Skeletal muscle satellite cell (primary cell): ENCODE measurements around the gene WNT11. TPM values are rescaled to one million over a fixed set of nuclear protein-coding genes. Genes with fewer than 3 reads are reported as not detected.

Source experiments
- H3K27me3 ChIP-seq: 2 replicates; pipeline ENCODE4 v1.7.0; 2013; ENCODE audit warnings: low read length; ENCODE audit not compliant: control insufficient read depth, insufficient read depth
- H3K36me3 ChIP-seq: 2 replicates; pipeline ENCODE4 v1.7.0; 2013; ENCODE audit warnings: mild to moderate bottlenecking, control low read depth, low read length; ENCODE audit not compliant: insufficient read depth
- H3K4me1 ChIP-seq: 2 replicates; pipeline ENCODE4 v1.7.0; 2013; ENCODE audit warnings: low read length; ENCODE audit not compliant: control insufficient read depth, insufficient read depth
- H3K4me2 ChIP-seq: 2 replicates; pipeline ENCODE4 v1.7.0; 2013; ENCODE audit warnings: mild to moderate bottlenecking, low read length
- H3K4me3 ChIP-seq: 2 replicates; pipeline ENCODE4 v1.7.0; 2013; ENCODE audit warnings: low read length
- H3K9ac ChIP-seq: 2 replicates; pipeline ENCODE4 v1.7.0; 2013; ENCODE audit warnings: mild to moderate bottlenecking, low read depth, low read length, moderate library complexity
- H3K9me3 ChIP-seq: replicated peaks from 2 replicates; pipeline ENCODE4 v1.7.0; 2013; ENCODE audit warnings: mild to moderate bottlenecking, control low read depth, low read length
- total RNA-seq: library from RNA; depleted of rRNA; stranded (reverse); fragments of >200 nt; gene quantifications from 2 replicates; pipeline ENCODE4 v1.2.3, GENCODE V29; 2012; rRNA removed

The WNT11 gene
- total RNA-seq, result under 0.01 and 0.87 TPM in 2 replicates

GRCh38 chr11:76206327-76207081 is at the start of gene WNT11:
Gene WNT11, minus strand, starts transcription at chr11:76206502. Its CDS starts 95 bp downstream, at chr11:76206407.
- peak within 1 kb of the TSS; percentile 95 for H3K4me2 ChIP-seq
- peaks cover 78% of the 10 kb centered on the region for H3K27me3 ChIP-seq
- H3K36me3 ChIP-seq, result no peaks in the 10 kb centered on the region
- H3K4me3 ChIP-seq, result peak within 1 kb of the TSS; percentile 75
- H3K4me1 ChIP-seq, result peaks cover 37% of the 10 kb centered on the region
- no peaks in the 10 kb centered on the region for H3K9me3 ChIP-seq
- peak within 1 kb of the TSS; percentile 22 for H3K9ac ChIP-seq

- H3K36me3 ChIP-seq, result no peaks in the 10 kb centered on the region
These were observed 47.1 kb upstream of the WNT11 start for GRCh38 chr11:76253416-76253815.

GRCh38 chr11:76252631-76253070 is 46.3 kb upstream of the WNT11 start:
- H3K9ac ChIP-seq, result no peak overlapping the region
- H3K4me2 ChIP-seq, result no peak overlapping the region
- H3K36me3 ChIP-seq, result no peaks in the 10 kb centered on the region
- no peak overlapping the region for H3K4me3 ChIP-seq
- peaks cover 9% of the 10 kb centered on the region for H3K9me3 ChIP-seq
- H3K4me1 ChIP-seq, result no peaks in the 10 kb centered on the region
- H3K27me3 ChIP-seq, result peaks cover 74% of the 10 kb centered on the region

More at GRCh38 chr11:76253416-76253815, 47.1 kb upstream of the WNT11 start:
- Histone ChIP-seq H3K9ac (no peak overlapping the region), H3K27me3 (peaks cover 78% of the 10 kb centered on the region), H3K4me2 (no peak overlapping the region), H3K4me3 (no peak overlapping the region), H3K4me1 (no peaks in the 10 kb centered on the region), H3K9me3 (peaks cover 9% of the 10 kb centered on the region)

GRCh38 chr11:76251576-76251975 is 45.3 kb upstream of the WNT11 start:
- Histone ChIP-seq H3K27me3 (peaks cover 67% of the 10 kb centered on the region), H3K9ac (no peak overlapping the region), H3K4me2 (no peak overlapping the region), H3K4me3 (no peak overlapping the region), H3K4me1 (no peaks in the 10 kb centered on the region), H3K36me3 (no peaks in the 10 kb centered on the region), H3K9me3 (peaks cover 9% of the 10 kb centered on the region)

- H3K36me3 ChIP-seq, result no peaks in the 10 kb centered on the region
- no peak overlapping the region for H3K4me2 ChIP-seq
- H3K9ac ChIP-seq, result no peak overlapping the region
- peaks cover 9% of the 10 kb centered on the region for H3K9me3 ChIP-seq
- H3K4me1 ChIP-seq, result no peaks in the 10 kb centered on the region
- peaks cover 66% of the 10 kb centered on the region for H3K27me3 ChIP-seq
- no peak overlapping the region for H3K4me3 ChIP-seq
These were observed 44.9 kb upstream of the WNT11 start for GRCh38 chr11:76251226-76251575.

- no peaks in the 10 kb centered on the region for H3K4me1 ChIP-seq
- H3K4me2 ChIP-seq, result no peak overlapping the region
- H3K27me3 ChIP-seq, result peaks cover 69% of the 10 kb centered on the region
- no peak overlapping the region for H3K9ac ChIP-seq
- peaks cover 9% of the 10 kb centered on the region for H3K9me3 ChIP-seq
- H3K4me3 ChIP-seq, result no peak overlapping the region
- H3K36me3 ChIP-seq, result no peaks in the 10 kb centered on the region
These were observed 44.4 kb upstream of the WNT11 start for GRCh38 chr11:76250520-76251225.

- Histone ChIP-seq H3K4me3 (no peak overlapping the region), H3K4me2 (no peak overlapping the region), H3K27me3 (peaks cover 73% of the 10 kb centered on the region), H3K4me1 (no peaks in the 10 kb centered on the region), H3K9ac (no peak overlapping the region), H3K36me3 (no peaks in the 10 kb centered on the region), H3K9me3 (peaks cover 9% of the 10 kb centered on the region)
These were observed 43.0 kb upstream of the WNT11 start for GRCh38 chr11:76249195-76249741.

- Histone ChIP-seq H3K4me3 (no peak overlapping the region), H3K9me3 (peaks cover 9% of the 10 kb centered on the region), H3K27me3 (peaks cover 71% of the 10 kb centered on the region), H3K4me2 (no peak overlapping the region), H3K4me1 (no peaks in the 10 kb centered on the region), H3K36me3 (no peaks in the 10 kb centered on the region), H3K9ac (no peak overlapping the region)
These were observed 41.9 kb upstream of the WNT11 start for GRCh38 chr11:76248210-76248609.

- H3K27me3 ChIP-seq, result peaks cover 69% of the 10 kb centered on the region
- H3K4me1 ChIP-seq, result no peaks in the 10 kb centered on the region
- H3K9me3 ChIP-seq, result peaks cover 9% of the 10 kb centered on the region
- H3K4me3 ChIP-seq, result no peak overlapping the region
- H3K36me3 ChIP-seq, result no peaks in the 10 kb centered on the region
- H3K4me2 ChIP-seq, result no peak overlapping the region
- no peak overlapping the region for H3K9ac ChIP-seq
These were observed 40.8 kb upstream of the WNT11 start for GRCh38 chr11:76247091-76247490.

- H3K9ac ChIP-seq, result no peak overlapping the region
- H3K4me2 ChIP-seq, result no peak overlapping the region
- H3K36me3 ChIP-seq, result no peaks in the 10 kb centered on the region
- H3K27me3 ChIP-seq, result peaks cover 62% of the 10 kb centered on the region
- H3K4me1 ChIP-seq, result no peaks in the 10 kb centered on the region
- H3K4me3 ChIP-seq, result no peak overlapping the region
- H3K9me3 ChIP-seq, result peaks cover 9% of the 10 kb centered on the region
These were observed 40.1 kb upstream of the WNT11 start for GRCh38 chr11:76246271-76246933.

- Histone ChIP-seq H3K9me3 (peaks cover 9% of the 10 kb centered on the region), H3K4me2 (no peak overlapping the region), H3K4me3 (no peak overlapping the region), H3K4me1 (no peaks in the 10 kb centered on the region), H3K27me3 (peaks cover 55% of the 10 kb centered on the region), H3K36me3 (no peaks in the 10 kb centered on the region), H3K9ac (no peak overlapping the region)
These were observed 39.4 kb upstream of the WNT11 start for GRCh38 chr11:76245720-76246119.
